ENCODE results near the gene MYOG. TPM values are rescaled to one million over a fixed set of nuclear protein-coding genes. Genes with fewer than 3 reads are reported as not detected.

Gene MYOG
- total RNA-seq, 1 experiment from 2014 or later = not detected

- H3K4me3 Mint-ChIP-seq (ENCODE audit: unreplicated experiment) = no peak overlapping the region
- H3K27ac Mint-ChIP-seq (ENCODE audit: unreplicated experiment) = no peak overlapping the region
- H3K9me3 Mint-ChIP-seq (ENCODE audit: unreplicated experiment) = no peaks in the 10 kb centered on the region
- no peaks in the 10 kb centered on the region for H3K4me1 Mint-ChIP-seq (ENCODE audit: low read depth, unreplicated experiment)
- no peaks in the 10 kb centered on the region for H3K27me3 ChIP-seq (replicated peaks; ENCODE audit: control insufficient read depth, insufficient read depth, low read length)
- no peaks in the 10 kb centered on the region for H3K9me3 ChIP-seq
- TF ChIP-seq CTCF (IDR thresholded peaks at IDR 0.05; ENCODE audit: insufficient read depth in 1 of 2, low read depth in 1 of 2, low read length in 1 of 2, severe bottlenecking in 1 of 2, unreplicated experiment in 1 of 2) = peak; percentile 89 to 93
- intact Hi-C loops (cut with micrococcal nuclease; ENCODE audit: unreplicated experiment) = loop anchor here (1.0 to 2.0 kb wide), 4 partner anchors 9 to 151 kb away; partner anchors contain the start of gene ADORA1
- no peaks in the 10 kb centered on the region for H3K27me3 Mint-ChIP-seq (ENCODE audit: insufficient read depth, unreplicated experiment)
- no TSS peak for BruUV-seq (replicated peaks)
- ChIA-PET POLR2A (interaction anchor here (0.8 kb wide), 1 partner anchor 10 kb away, joined by 3 read pairs; no protein-coding TSS in a partner anchor), CTCF (interaction anchor here (0.6 to 3.4 kb wide), 29 partner anchors 9 to 248 kb away, joined by 3 to 131 read pairs (median 4); partner anchors contain the start of genes ADORA1 and PPFIA4)
- no peaks in the 10 kb centered on the region for H3K4me1 ChIP-seq
- no peaks in the 10 kb centered on the region for H3K36me3 ChIP-seq (ENCODE audit: control insufficient read depth, insufficient read depth, low read length)
- DNase-seq = peak; percentile 80 to 87
- H3K36me3 Mint-ChIP-seq (ENCODE audit: insufficient read depth, unreplicated experiment) = no peaks in the 10 kb centered on the region
- H3K4me3 ChIP-seq (ENCODE audit: low read depth, low read length) = no peak overlapping the region
These were observed 32.1 kb upstream of the MYOG start for GRCh38 chr1:203117611-203118575.

- intact Hi-C loops (cut with micrococcal nuclease; ENCODE audit: unreplicated experiment) = no loop called here
- CTCF ChIA-PET = interaction anchor here (3.4 kb wide), 1 partner anchor 101 kb away, joined by 131 read pairs; no protein-coding TSS in a partner anchor
These were observed 30.4 kb upstream of the MYOG start for GRCh38 chr1:203116091-203116820.

More at GRCh38 chr1:203116091-203116820, 30.4 kb upstream of the MYOG start:
- no peaks in the 10 kb centered on the region for H3K9me3 ChIP-seq
- H3K27ac Mint-ChIP-seq (ENCODE audit: unreplicated experiment) = no peak overlapping the region
- BruUV-seq (replicated peaks) = no TSS peak
- POLR2A ChIA-PET = no interaction called here
- no peak for DNase-seq
- H3K4me1 ChIP-seq = no peaks in the 10 kb centered on the region
- TF ChIP-seq CTCF (IDR thresholded peaks at IDR 0.05; ENCODE audit: insufficient read depth in 1 of 2, low read depth in 1 of 2, low read length in 1 of 2, severe bottlenecking in 1 of 2, unreplicated experiment in 1 of 2) = no peak
- no peaks in the 10 kb centered on the region for H3K36me3 ChIP-seq (ENCODE audit: control insufficient read depth, insufficient read depth, low read length)
- no peaks in the 10 kb centered on the region for H3K27me3 ChIP-seq (replicated peaks; ENCODE audit: control insufficient read depth, insufficient read depth, low read length)
- no peaks in the 10 kb centered on the region for H3K9me3 Mint-ChIP-seq (ENCODE audit: unreplicated experiment)
- no peak overlapping the region for H3K4me3 ChIP-seq (ENCODE audit: low read depth, low read length)
- no peaks in the 10 kb centered on the region for H3K27me3 Mint-ChIP-seq (ENCODE audit: insufficient read depth, unreplicated experiment)
- no peak overlapping the region for H3K4me3 Mint-ChIP-seq (ENCODE audit: unreplicated experiment)
- H3K36me3 Mint-ChIP-seq (ENCODE audit: insufficient read depth, unreplicated experiment) = no peaks in the 10 kb centered on the region
- no peaks in the 10 kb centered on the region for H3K4me1 Mint-ChIP-seq (ENCODE audit: low read depth, unreplicated experiment)

All from Caco-2 (cell line).